GM12874 (cell line): Measurements from ENCODE around the gene NDUFB10.

Source experiments
- CTCF ChIP-seq: IDR thresholded peaks from 2 replicates; pipeline ENCODE4 v1.5.1; 2011; ENCODE audit warnings: low read depth, mild to moderate bottlenecking, control low read depth, low read length, moderate library complexity; ENCODE audit not compliant: insufficient read depth

The NDUFB10 gene

GRCh38 chr16:1959269-1960039, at the start of gene NDUFB10:
Gene NDUFB10, plus strand, starts transcription at chr16:1959538. Its CDS starts 87 bp downstream, at chr16:1959625.
- TF ChIP-seq CTCF, result peak; percentile 89

- no peak for TF ChIP-seq CTCF
Measured at GRCh38 chr16:1909561-1910231, 49.6 kb upstream of the NDUFB10 start.

GRCh38 chr16:1911467-1912214, 47.7 kb upstream of the NDUFB10 start:
- no peak for TF ChIP-seq CTCF

GRCh38 chr16:1912215-1912543, 47.2 kb upstream of the NDUFB10 start:
- no peak for TF ChIP-seq CTCF

GRCh38 chr16:1913327-1914083, 45.8 kb upstream of the NDUFB10 start:
- no peak for TF ChIP-seq CTCF

GRCh38 chr16:1914084-1914608, 45.2 kb upstream of the NDUFB10 start:
- no peak for TF ChIP-seq CTCF

- TF ChIP-seq CTCF, result no peak
Measured at GRCh38 chr16:1914988-1915387, 44.4 kb upstream of the NDUFB10 start.
